ENCODE data around the gene PLAC8.
"Not testable (repeated sequence)": the region's sequence is repeated elsewhere in the genome, so short reads cannot be mapped to it uniquely, and the experiment has no call there.

The PLAC8 gene

DNA sequence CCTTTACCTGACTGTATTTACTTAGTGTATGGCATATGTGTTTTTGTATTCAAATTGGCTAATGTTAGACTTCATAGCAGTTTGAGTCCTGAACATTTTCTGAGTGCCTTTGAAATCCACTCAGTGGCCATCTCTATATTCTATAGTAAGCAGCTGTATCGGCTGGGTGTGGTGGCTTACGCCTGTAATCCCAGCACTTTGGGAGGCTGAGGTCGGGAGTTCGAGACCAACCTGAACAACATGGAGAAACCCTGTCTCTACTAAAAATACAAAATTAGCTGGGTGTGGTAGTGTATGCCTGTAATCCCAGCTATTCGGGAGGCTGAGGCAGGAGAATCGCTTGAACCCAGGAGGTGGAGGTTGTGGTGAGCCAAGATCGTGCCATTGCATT lies 2.8 kb downstream of the PLAC8 start:
- not testable (repeated sequence) for DNase-seq

DNA sequence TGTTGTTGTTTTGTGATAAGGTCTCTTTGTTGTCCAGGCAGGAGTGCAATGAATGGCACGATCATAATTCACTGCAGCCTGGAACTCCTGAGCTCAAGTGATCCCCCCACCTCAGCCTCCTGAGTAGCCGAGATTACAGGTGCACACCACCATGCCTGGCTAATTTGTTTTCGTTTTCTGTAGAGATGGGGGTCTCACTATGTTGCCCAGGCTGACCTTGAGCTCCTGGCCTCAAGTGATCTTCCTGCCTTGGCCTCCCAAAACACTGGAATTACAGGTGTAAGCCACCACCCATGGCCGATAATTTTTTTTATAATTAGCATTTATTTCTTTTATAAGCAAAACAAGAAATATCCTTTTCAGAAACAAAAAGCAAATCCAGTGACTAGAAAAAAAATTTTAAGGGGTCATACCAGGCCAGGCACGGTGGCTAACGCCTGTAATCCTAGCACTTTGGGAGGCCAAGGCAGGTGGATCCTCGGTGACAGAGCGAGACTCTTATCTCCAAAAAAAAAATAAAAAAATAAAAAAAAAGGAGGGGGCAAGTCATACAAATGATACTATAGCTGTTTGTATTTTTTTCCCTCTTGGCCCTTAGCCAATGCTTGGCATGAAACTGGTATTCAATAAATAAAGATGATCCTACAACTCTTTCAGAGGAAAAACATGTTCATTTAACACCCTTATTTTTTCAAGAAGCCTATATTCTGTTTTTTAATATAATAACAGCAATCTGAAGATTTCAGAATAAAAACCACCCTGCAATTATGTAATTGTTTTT lies 3.4 kb downstream of the PLAC8 start:
- no peak for DNase-seq

DNA sequence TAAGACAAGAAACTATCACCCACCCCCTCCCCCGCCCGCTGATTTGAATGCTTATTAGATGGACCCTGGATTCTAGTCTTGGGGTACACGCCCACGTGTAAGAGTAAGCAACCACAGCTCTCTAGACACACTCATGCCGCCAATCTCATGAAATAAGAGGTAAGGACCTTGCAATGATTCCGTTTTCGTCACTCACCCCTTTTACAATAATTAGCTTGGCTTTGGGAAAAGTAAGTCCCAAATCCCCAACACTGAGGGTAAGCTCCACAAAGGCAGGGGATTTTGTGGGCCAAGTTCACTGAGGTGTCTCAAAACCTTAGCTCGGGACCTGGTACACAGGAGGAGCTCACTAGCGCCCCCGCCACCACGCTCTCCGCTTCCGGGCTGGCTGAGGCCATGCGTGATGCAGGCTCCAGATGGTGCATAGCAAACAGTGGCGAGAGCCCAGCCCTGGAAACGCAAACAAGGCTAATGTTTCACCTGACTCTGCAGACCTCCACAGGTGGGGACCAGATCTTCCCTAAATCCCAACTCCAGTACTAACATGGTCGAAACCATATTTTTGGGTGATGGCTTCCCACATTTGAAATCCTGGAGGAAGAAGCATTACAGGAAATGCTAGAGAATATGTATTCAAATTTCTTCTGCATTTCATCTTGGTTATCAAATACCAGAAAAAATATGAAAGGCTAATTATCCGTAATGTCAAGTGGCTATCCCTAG lies 4.1 kb downstream of the PLAC8 start:
- DNase-seq: peak; percentile 76

GRCh38 chr4:83109480-83110222 lies 4.9 kb downstream of the PLAC8 start:
- DNase-seq: no peak

- DNase-seq: no peak
These were observed 6.2 kb downstream of the PLAC8 start for GRCh38 chr4:83108101-83108861.

GRCh38 chr4:83107631-83108030 lies 6.9 kb downstream of the PLAC8 start:
- no peak for DNase-seq

DNA sequence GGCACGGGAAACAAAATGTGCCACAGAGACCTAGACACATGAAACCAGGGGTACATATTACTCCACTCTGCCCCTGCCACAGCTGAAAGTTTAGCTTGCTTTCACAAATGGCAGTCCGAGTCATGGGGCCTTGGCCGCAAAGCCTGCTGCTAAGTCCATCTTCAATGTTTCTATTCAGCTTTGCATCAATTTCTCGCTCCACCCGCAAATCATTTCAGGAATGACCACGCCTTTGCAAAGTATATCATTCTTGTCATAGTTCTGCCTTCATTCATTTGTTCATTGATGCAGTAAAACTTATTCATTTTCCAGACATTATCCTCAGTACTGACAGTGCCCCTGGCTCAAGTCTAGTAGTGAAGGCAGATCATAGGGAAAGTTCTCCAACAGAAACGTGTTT lies 9.5 kb downstream of the PLAC8 start:
- no peak for DNase-seq

GRCh38 chr4:83096397-83096796 lies 18.1 kb downstream of the PLAC8 start:
- no peak for DNase-seq

- DNase-seq: no peak
These were observed 21.4 kb downstream of the PLAC8 start for GRCh38 chr4:83093060-83093640.

- DNase-seq: no peak
These were observed 24.9 kb downstream of the PLAC8 start for GRCh38 chr4:83089410-83090157.

GRCh38 chr4:83084956-83085355 lies 29.6 kb downstream of the PLAC8 start:
- not testable (repeated sequence) for DNase-seq

GRCh38 chr4:83083925-83084475 lies 30.5 kb downstream of the PLAC8 start:
- no peak for DNase-seq

- no peak for DNase-seq
These were observed 31.8 kb downstream of the PLAC8 start for GRCh38 chr4:83082777-83083176.

DNA sequence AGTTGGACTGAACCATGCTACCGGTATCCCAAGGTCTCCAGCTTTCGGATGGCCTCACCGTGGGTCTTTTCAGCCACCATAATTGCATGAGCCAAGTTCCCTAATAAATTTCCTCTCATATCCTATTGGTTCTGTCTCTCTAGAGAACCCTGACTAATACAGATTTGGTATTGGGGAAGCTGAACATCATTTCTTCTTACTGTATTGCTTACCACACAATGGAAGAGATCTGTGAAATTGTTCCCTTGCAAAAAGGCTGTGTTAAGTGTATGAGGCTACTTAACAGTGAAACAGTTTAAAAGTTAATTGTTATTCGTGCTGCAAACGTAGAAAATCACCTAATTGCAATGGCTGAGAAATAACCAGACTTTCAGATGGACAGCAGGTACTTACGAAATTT lies 34.0 kb downstream of the PLAC8 start:
- DNase-seq: no peak

GRCh38 chr4:83075311-83076095 lies 39.0 kb downstream of the PLAC8 start:
- DNase-seq: no peak

DNA sequence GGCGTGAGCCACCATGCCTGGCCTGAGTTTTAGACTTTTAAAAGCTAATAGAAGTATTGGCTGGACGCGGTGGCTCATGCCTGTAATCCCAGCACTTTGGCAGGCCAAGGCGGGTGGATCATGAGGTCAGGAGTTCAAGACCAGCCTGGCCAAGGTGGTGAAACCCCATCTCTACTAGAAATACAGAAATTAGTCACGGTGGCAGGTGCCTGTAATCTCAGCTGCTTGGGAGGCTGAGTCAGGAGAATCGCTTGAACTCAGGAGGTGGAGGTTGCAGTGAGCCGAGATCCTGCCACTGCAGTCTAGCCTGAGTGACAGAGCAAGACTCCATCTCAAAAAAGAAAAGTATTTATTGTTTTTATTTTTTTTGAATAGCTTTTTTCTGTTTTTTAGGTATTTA lies 39.7 kb downstream of the PLAC8 start:
- not testable (repeated sequence) for DNase-seq

GRCh38 chr4:83074086-83074704 lies 40.3 kb downstream of the PLAC8 start:
- DNase-seq: no peak

DNA sequence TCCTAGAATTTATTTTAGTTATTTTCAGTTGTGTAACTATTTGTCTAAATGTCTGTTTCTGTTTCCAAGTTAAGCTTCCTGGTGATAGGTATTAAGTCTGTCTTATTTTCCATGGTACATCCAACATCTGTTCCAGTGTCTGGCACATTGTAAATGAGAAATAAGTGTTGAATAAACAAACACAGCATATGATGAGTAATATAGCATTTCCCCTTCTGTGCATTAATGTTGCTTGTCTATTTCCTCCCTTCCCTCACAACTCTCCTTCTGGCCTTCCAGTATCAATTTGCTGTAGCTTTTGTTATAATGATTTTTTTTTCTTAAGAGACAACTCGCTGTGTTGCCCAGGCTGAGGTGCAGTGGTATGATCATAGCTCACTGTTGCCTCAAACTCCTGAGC lies 43.4 kb downstream of the PLAC8 start:
- no peak for DNase-seq

- DNase-seq: no peak
These were observed 47.4 kb downstream of the PLAC8 start for GRCh38 chr4:83067058-83067639.

GRCh38 chr4:83065266-83065665 lies 49.3 kb downstream of the PLAC8 start:
- DNase-seq: no peak
